COLO668 (cell line): ENCODE results near the gene KLC1.

Source experiments
- DNase-seq: peaks from one replicate; lab custom pipeline; 2025; ENCODE audit not compliant: unreplicated experiment; lab: John Stamatoyannopoulos, UW

The KLC1 gene

GRCh38 chr14:103748534-103748857, 119.5 kb downstream of the KLC1 start:
- no peak for DNase-seq

- DNase-seq, result no peak
Observed at GRCh38 chr14:103749452-103749851, 120.4 kb downstream of the KLC1 start.

GRCh38 chr14:103749860-103750259, 120.8 kb downstream of the KLC1 start:
- DNase-seq, result no peak
